Measurements from ENCODE around the gene CDC42BPB.
"Not testable (repeated sequence)": the region's sequence is repeated elsewhere in the genome, so short reads cannot be mapped to it uniquely, and the experiment has no call there.

Gene CDC42BPB

GRCh38 chr14:103026196-103026595 is 31.2 kb downstream of the CDC42BPB start:
- H3K4me1 Mint-ChIP-seq; H3K36me3 Mint-ChIP-seq; DNase-seq (ENCODE audit: low spot score in 2 of 2); H3K4me3 Mint-ChIP-seq; ATAC-seq; H3K27ac Mint-ChIP-seq; H3K9me3 Mint-ChIP-seq: not testable (repeated sequence)

- no peaks in the 10 kb centered on the region for H3K9me3 Mint-ChIP-seq
- H3K36me3 Mint-ChIP-seq, result no peaks in the 10 kb centered on the region
- H3K4me3 Mint-ChIP-seq, result no peak overlapping the region
- no peak overlapping the region for H3K27ac Mint-ChIP-seq
- DNase-seq (ENCODE audit: low spot score in 2 of 2) (no peak), ATAC-seq (no peak)
- H3K4me1 Mint-ChIP-seq, result no peaks in the 10 kb centered on the region
Measured at GRCh38 chr14:103023881-103024473, 33.4 kb downstream of the CDC42BPB start.

- no peak overlapping the region for H3K27ac Mint-ChIP-seq
- H3K36me3 Mint-ChIP-seq, result no peaks in the 10 kb centered on the region
- H3K4me3 Mint-ChIP-seq, result no peak overlapping the region
- no peak for DNase-seq (ENCODE audit: low spot score in 2 of 2)
- ATAC-seq, result no peak
- H3K4me1 Mint-ChIP-seq, result no peaks in the 10 kb centered on the region
- no peaks in the 10 kb centered on the region for H3K9me3 Mint-ChIP-seq
Measured at GRCh38 chr14:103022685-103023044, 34.7 kb downstream of the CDC42BPB start.

DNA sequence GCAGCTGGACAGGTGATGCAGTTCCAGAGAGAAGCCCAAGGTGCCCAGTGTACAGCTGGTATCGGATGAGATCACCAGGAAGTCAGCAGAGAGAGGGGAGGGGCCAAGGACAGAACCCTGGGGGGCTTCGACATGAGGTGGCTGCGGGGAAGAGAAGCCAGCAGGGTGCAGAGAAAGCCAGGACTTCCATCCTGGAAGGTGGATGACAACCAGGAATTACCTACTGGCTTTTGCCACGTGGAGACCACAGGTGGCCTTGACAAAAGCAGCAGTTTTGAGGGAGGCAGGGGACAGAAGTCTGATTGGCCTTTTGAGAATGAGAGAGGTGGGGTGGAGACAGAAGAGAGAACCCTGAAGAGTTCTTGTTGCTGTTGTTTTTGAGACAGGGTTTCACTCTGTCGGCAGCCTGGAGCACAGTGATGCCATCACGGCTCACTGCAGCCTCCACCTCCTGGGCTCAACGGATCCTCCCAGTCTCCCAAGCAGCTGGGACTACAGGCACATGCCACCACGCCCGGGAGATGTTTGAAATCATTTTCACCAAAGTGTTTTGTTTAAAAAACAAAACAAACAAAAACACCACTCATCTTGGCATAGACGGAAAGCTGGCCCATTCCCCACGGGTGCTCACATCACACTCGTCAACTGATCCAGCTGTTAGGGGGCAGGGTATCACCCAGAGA is 35.2 kb downstream of the CDC42BPB start:
- Mint-ChIP-seq H3K4me1 (no peaks in the 10 kb centered on the region), H3K4me3 (no peak overlapping the region), H3K27ac (no peak overlapping the region), H3K36me3 (no peaks in the 10 kb centered on the region), H3K9me3 (no peaks in the 10 kb centered on the region)
- ATAC-seq (no peak), DNase-seq (ENCODE audit: low spot score in 2 of 2) (no peak)

- no peak overlapping the region for H3K4me3 Mint-ChIP-seq
- ATAC-seq (no peak), DNase-seq (ENCODE audit: low spot score in 2 of 2) (no peak)
- no peaks in the 10 kb centered on the region for H3K4me1 Mint-ChIP-seq
- H3K36me3 Mint-ChIP-seq, result no peaks in the 10 kb centered on the region
- no peaks in the 10 kb centered on the region for H3K9me3 Mint-ChIP-seq
- H3K27ac Mint-ChIP-seq, result no peak overlapping the region
Measured at GRCh38 chr14:103021684-103022001, 35.7 kb downstream of the CDC42BPB start.

DNA sequence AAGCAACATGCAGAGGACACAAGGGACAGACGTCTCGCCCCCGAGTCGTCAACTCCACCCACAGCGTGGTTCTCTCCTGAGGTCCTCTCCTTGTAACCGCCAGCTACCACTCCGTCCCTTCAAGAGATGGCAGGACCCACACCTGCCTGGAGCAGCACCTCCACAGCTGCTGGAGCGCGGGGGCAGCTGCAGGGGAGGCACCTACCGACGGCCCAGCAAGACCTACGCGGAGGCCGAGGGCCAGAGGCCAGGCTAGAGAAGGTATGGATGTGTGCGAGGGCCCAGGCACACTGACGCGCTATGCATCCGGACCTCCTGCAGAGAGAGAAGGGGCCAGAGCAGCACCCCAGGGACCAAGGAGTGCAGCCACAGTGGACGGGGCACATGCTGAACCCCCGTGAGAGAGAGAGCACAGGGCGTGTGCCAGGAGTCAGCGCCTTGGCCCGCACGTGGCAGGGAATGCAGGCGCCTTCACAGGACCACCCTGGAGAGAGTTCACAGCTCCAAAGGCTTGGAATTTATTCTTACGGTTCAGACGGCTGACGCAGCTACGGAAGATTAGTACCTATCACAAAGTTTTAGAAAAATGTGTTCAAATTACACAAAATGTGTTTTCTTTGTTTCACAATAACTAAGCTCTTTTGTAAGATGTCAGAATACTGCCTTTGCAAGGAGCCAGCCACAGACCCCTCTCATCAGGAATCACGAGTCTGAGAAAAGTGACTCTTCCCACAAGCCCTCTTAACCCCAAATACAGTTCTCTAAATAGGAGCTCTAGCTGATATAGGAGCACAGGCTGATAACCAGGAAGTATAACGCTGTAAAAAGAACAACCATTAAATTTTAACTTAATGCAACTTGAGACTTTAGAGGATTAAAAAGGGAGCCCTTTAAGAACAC is 36.8 kb downstream of the CDC42BPB start:
- no peaks in the 10 kb centered on the region for H3K9me3 Mint-ChIP-seq
- DNase-seq (ENCODE audit: low spot score in 2 of 2) (no peak), ATAC-seq (no peak)
- no peaks in the 10 kb centered on the region for H3K4me1 Mint-ChIP-seq
- H3K4me3 Mint-ChIP-seq, result no peak overlapping the region
- H3K36me3 Mint-ChIP-seq, result no peaks in the 10 kb centered on the region
- H3K27ac Mint-ChIP-seq, result no peak overlapping the region

- Mint-ChIP-seq H3K36me3 (no peaks in the 10 kb centered on the region), H3K4me3 (no peak overlapping the region), H3K9me3 (no peaks in the 10 kb centered on the region), H3K4me1 (peaks cover 7% of the 10 kb centered on the region), H3K27ac (no peak overlapping the region)
- no peak for DNase-seq (ENCODE audit: low spot score in 2 of 2)
- ATAC-seq, result no peak
Measured at GRCh38 chr14:103019826-103020225, 37.5 kb downstream of the CDC42BPB start.

DNA sequence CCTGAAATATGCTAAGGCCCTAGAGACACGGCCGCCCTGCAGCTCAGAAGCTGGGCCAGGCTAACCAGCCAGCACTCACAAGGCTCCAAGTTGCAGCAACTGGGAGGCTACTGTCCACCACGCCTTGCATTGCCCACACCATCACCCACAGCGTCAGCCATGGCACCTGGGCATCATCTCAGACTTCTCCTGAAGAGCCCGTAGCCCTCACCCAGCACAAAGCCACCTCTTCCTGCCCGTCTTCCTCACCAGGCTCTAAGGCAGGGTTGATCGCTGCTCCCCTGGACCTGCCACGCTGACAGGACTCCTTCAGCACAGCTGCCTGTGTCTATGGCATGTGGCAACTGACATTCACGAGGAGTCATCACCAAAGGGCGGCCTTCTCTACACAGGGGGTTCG is 38.1 kb downstream of the CDC42BPB start:
- Mint-ChIP-seq H3K36me3 (no peaks in the 10 kb centered on the region), H3K4me1 (peaks cover 13% of the 10 kb centered on the region), H3K27ac (no peak overlapping the region), H3K4me3 (no peak overlapping the region), H3K9me3 (no peaks in the 10 kb centered on the region)
- DNase-seq (ENCODE audit: low spot score in 2 of 2) (no peak), ATAC-seq (peak; percentile 45)

GRCh38 chr14:103016594-103016993 is 40.8 kb downstream of the CDC42BPB start:
- Mint-ChIP-seq H3K36me3 (no peaks in the 10 kb centered on the region), H3K9me3 (no peaks in the 10 kb centered on the region), H3K27ac (no peak overlapping the region), H3K4me3 (no peak overlapping the region), H3K4me1 (peaks cover 13% of the 10 kb centered on the region)
- no peak for DNase-seq (ENCODE audit: low spot score in 2 of 2)
- no peak for ATAC-seq

- H3K4me1 Mint-ChIP-seq, result peaks cover 13% of the 10 kb centered on the region
- H3K36me3 Mint-ChIP-seq, result no peaks in the 10 kb centered on the region
- H3K27ac Mint-ChIP-seq, result no peak overlapping the region
- H3K4me3 Mint-ChIP-seq, result no peak overlapping the region
- no peak for DNase-seq (ENCODE audit: low spot score in 2 of 2)
- ATAC-seq, result no peak
- no peaks in the 10 kb centered on the region for H3K9me3 Mint-ChIP-seq
Measured at GRCh38 chr14:103016071-103016470, 41.3 kb downstream of the CDC42BPB start.

- peak overlapping the region; percentile 17 for H3K27ac Mint-ChIP-seq
- ATAC-seq (no peak), DNase-seq (ENCODE audit: low spot score in 2 of 2) (no peak)
- H3K36me3 Mint-ChIP-seq, result no peaks in the 10 kb centered on the region
- peaks cover 13% of the 10 kb centered on the region for H3K4me1 Mint-ChIP-seq
- H3K9me3 Mint-ChIP-seq, result no peaks in the 10 kb centered on the region
- no peak overlapping the region for H3K4me3 Mint-ChIP-seq
Measured at GRCh38 chr14:103015426-103015825, 41.9 kb downstream of the CDC42BPB start.

- ATAC-seq (peak; percentile 49), DNase-seq (ENCODE audit: low spot score in 2 of 2) (no peak)
- Mint-ChIP-seq H3K27ac (peak overlapping the region; percentile 17), H3K36me3 (no peaks in the 10 kb centered on the region), H3K9me3 (no peaks in the 10 kb centered on the region), H3K4me1 (peaks cover 13% of the 10 kb centered on the region), H3K4me3 (no peak overlapping the region)
Measured at GRCh38 chr14:103014466-103015228, 42.7 kb downstream of the CDC42BPB start.

GRCh38 chr14:103013028-103013427 is 44.3 kb downstream of the CDC42BPB start:
- no peaks in the 10 kb centered on the region for H3K9me3 Mint-ChIP-seq
- DNase-seq (ENCODE audit: low spot score in 2 of 2) (no peak), ATAC-seq (no peak)
- no peaks in the 10 kb centered on the region for H3K36me3 Mint-ChIP-seq
- H3K4me3 Mint-ChIP-seq, result no peak overlapping the region
- H3K4me1 Mint-ChIP-seq, result peaks cover 13% of the 10 kb centered on the region
- H3K27ac Mint-ChIP-seq, result no peak overlapping the region

DNA sequence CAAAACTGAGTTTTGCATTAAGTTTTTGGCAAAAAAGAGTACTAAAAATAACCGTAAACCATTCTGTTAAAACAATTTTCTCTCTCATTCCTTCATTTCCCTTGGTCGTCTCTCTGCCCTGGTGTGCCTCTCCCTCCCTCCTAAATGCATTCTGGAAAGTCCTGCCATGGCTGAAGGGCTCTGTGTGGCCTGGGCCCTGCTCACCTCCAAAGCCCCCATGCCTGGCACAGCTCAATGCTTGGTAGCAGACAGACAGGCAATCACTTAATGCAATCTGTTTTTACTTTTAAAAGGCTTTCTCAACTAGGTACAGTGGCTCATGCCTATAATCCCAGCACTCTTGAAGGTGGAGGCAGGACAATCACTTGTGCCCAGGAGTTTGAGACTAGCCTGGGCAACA is 47.8 kb downstream of the CDC42BPB start:
- Mint-ChIP-seq H3K4me1 (peaks cover 3% of the 10 kb centered on the region), H3K27ac (no peak overlapping the region), H3K36me3 (no peaks in the 10 kb centered on the region), H3K4me3 (no peak overlapping the region), H3K9me3 (no peaks in the 10 kb centered on the region)
- ATAC-seq, result no peak
- DNase-seq (ENCODE audit: low spot score in 2 of 2), result no peak

DNA sequence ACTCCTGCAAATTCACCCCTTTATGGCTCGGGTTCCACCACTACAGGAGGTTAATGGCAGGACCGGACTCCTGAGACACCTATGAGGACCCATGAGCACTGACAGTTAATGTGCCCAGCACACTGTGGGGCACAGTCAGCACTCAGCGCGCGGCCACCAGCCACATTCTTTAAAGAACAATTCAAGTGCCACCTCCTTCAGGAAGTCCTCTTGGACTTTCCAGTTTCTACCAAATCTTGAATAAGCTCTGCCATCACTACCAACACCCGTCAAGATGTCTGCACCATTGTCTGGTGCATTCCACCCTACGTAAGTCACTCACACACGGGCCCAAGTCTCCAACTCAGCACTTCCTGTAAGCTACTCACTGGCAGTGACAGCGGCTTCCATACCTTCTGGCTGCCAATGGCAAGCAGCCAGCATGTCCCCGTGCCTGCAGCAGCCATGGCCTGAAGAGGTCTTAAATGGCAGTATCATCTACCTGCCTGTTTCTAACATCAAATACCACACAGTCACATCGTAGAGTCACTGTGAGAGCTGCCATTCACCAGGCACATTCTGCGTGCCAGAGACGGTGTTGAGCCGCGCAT is 48.5 kb downstream of the CDC42BPB start:
- DNase-seq (ENCODE audit: low spot score in 2 of 2), result no peak
- no peaks in the 10 kb centered on the region for H3K9me3 Mint-ChIP-seq
- no peaks in the 10 kb centered on the region for H3K4me1 Mint-ChIP-seq
- no peak for ATAC-seq
- no peak overlapping the region for H3K27ac Mint-ChIP-seq
- no peaks in the 10 kb centered on the region for H3K36me3 Mint-ChIP-seq
- no peak overlapping the region for H3K4me3 Mint-ChIP-seq

Data from stimulated activated effector memory CD8-positive, alpha-beta T cell treated with anti-CD3 and anti-CD28 coated beads, Interleukin-12 subunit alpha, Interleukin-12 subunit beta, amount 100 ng/mL, for 72 hours (primary cell).